GM12878 (cell line): ENCODE data around the gene ZBTB44. TPM values are rescaled to one million over a fixed set of nuclear protein-coding genes. Genes with fewer than 3 reads are reported as not detected.

Source experiments
- ATAC-seq: fragments of 200-7000 bp; cut with Tn5 transposase; 3 replicates; pipeline ENCODE4 v1.9.1; 2020; ENCODE audit warnings: mild to moderate bottlenecking, moderate library complexity
- BruUV-seq: library from RNA; stranded (reverse); fragments of 400-500 nt; replicated peaks from 2 replicates; lab custom pipeline; 2021; lab: Mats Ljungman, UMichigan
- CTCF ChIA-PET: fragments of 300-600 bp; sonication (Branson Sonifier 250); formaldehyde crosslinking; extraction: SDS; loops from one replicate; lab custom pipeline; 2021; ENCODE audit warnings: inconsistent platforms; lab: Yijun Ruan, JAX
- POLR2A ChIA-PET: fragments of 350-600 bp; formaldehyde crosslinking; extraction: SDS; loops from one replicate; lab custom pipeline; 2021; ENCODE audit warnings: inconsistent platforms; lab: Charles Lee
- RAD21 ChIA-PET: fragments of 300-600 bp; sonication (Branson Sonifier 250); formaldehyde crosslinking; loops from one replicate; lab custom pipeline; 2023; ENCODE audit warnings: antibody characterized with exemption; ENCODE audit not compliant: unreplicated experiment; lab: Charles Lee
- SMC1A ChIA-PET: fragments of 300-600 bp; sonication (Branson Sonifier 250); formaldehyde crosslinking; loops from one replicate; lab custom pipeline; 2023; ENCODE audit not compliant: unreplicated experiment, uncharacterized antibody; lab: Charles Lee
- DNase-seq: peaks from one replicate; pipeline ENCODE4 v3.0.0-alpha.2; 2011; ENCODE audit warnings: low read depth, low spot score
- FAIRE-seq: peaks from 3 replicates; lab custom pipeline; 2011; peaks lifted over from hg19 to GRCh38; lab: Jason Lieb, UNC
- H2AFZ ChIP-seq: 2 replicates; pipeline ENCODE4 v1.6.0; 2011; ENCODE audit warnings: low read depth, low read length, control low read depth; ENCODE audit not compliant: control insufficient read depth
- H3K27ac ChIP-seq: 2 replicates; pipeline ENCODE4 v1.5.1; 2011; ENCODE audit warnings: control low read depth; ENCODE audit not compliant: control insufficient read depth, insufficient read depth
- H3K27me3 ChIP-seq, 2 experiments: replicated peaks in 1 of 2; 2 replicates each; pipeline versions ENCODE4 v1.6.0 to v1.6.1; 2011; ENCODE audit warnings: low read length in 1 of 2; ENCODE audit not compliant: control insufficient read depth in 2 of 2, insufficient read depth in 2 of 2
- H3K36me3 ChIP-seq, 2 experiments: 2 replicates each; pipeline ENCODE4 v1.5.1; 2011; ENCODE audit warnings: low read length in 1 of 2; ENCODE audit not compliant: control insufficient read depth in 2 of 2, insufficient read depth in 2 of 2
- H3K4me1 ChIP-seq: 2 replicates; pipeline ENCODE4 v1.6.1; 2011; ENCODE audit warnings: mild to moderate bottlenecking, low read length, moderate library complexity, mixed read lengths; ENCODE audit not compliant: control insufficient read depth, insufficient read depth
- H3K4me2 ChIP-seq: 2 replicates; pipeline ENCODE4 v1.6.0; 2011; ENCODE audit warnings: control low read depth; ENCODE audit not compliant: control insufficient read depth, insufficient read depth
- H3K4me3 ChIP-seq: fragments of 200-600 bp; sonication (generic); 2 replicates; pipeline ENCODE4 v1.5.1; 2016
- H3K79me2 ChIP-seq: 2 replicates; pipeline ENCODE4 v1.6.0; 2011; ENCODE audit warnings: low read length; ENCODE audit not compliant: control insufficient read depth, insufficient read depth
- H3K9ac ChIP-seq: 2 replicates; pipeline ENCODE4 v1.8.0; 2011; ENCODE audit warnings: low read length, control low read depth, mixed read lengths; ENCODE audit not compliant: control insufficient read depth, insufficient read depth
- H3K9me3 ChIP-seq: replicated peaks from 3 replicates; pipeline ENCODE4 v1.5.1; 2011; ENCODE audit warnings: mild to moderate bottlenecking, low read length; ENCODE audit not compliant: control insufficient read depth, insufficient read depth
- H4K20me1 ChIP-seq: 2 replicates; pipeline ENCODE4 v1.6.0; 2011; ENCODE audit not compliant: control insufficient read depth, insufficient read depth
- ELK1 ChIP-seq: IDR thresholded peaks from 2 replicates; pipeline ENCODE4 v1.6.1; 2012; ENCODE audit warnings: low read depth, low read length, improper control_type of control experiment
- PML ChIP-seq: IDR thresholded peaks from 2 replicates; pipeline ENCODE4 v1.6.1; 2012; ENCODE audit warnings: low read length, inconsistent platforms
- SUPT20H ChIP-seq: IDR thresholded peaks from 2 replicates; pipeline ENCODE4 v1.6.1; 2011; ENCODE audit warnings: low read depth, mild to moderate bottlenecking, low read length, moderate library complexity, borderline replicate concordance; ENCODE audit not compliant: control insufficient read depth
- ZNF384 ChIP-seq: IDR thresholded peaks from 2 replicates; pipeline ENCODE4 v1.6.1; 2012; ENCODE audit warnings: low read depth, mild to moderate bottlenecking, low read length, improper control_type of control experiment, borderline replicate concordance
- WGBS: methylation state at CpG from one replicate; pipeline ENCODE4 v1.1.6; 2016; ENCODE audit warnings: low lambda C conversion rate; ENCODE audit not compliant: insufficient replicate concordance, insufficient coverage; ENCODE audit errors: missing lambda C conversion rate; 5-methylcytosine and 5-hydroxymethylcytosine counted together
- in situ Hi-C: fragments of 300-500 bp; cut with MboI; formaldehyde crosslinking; loops from 9 replicates; pipeline ENCODE4 v1.14.3; 2018; ENCODE audit warnings: mixed read lengths
- intact Hi-C: fragments of 100-400 bp; cut with micrococcal nuclease; formaldehyde crosslinking; loops from one replicate; pipeline ENCODE4 v1.14.2; 2022; ENCODE audit not compliant: unreplicated experiment
- polyA plus RNA-seq, 11 experiments: library from polyadenylated mRNA; depleted of rRNA in 4 of 11; unstranded in 6 of 11; stranded (reverse) in 5 of 11; fragments of >200 nt; fragmentation: Nextera tagmentation in 4 of 11; fragmentation: Illumina TruSeq in 1 of 11; extraction: Ambion mirVana in 4 of 11; extraction: Trizol in 1 of 11; gene quantifications; 1 replicate in 1 of 11; 2 replicates in 10 of 11; pipeline versions ENCODE4 v1.2.1 to v1.2.3, GENCODE V29; 2011 to 2016; ENCODE audit warnings: inconsistent platforms in 2 of 11, missing spikeins in 2 of 11, low read depth in 1 of 11
- total RNA-seq, 4 experiments: library from RNA; depleted of rRNA in 3 of 4; stranded (reverse); fragments of >200 nt in 3 of 4; fragmentation: Illumina TruSeq in 1 of 4; extraction: Trizol in 1 of 4; gene quantifications; 2 replicates each; pipeline versions ENCODE4 v1.2.1 to v1.2.3, GENCODE V29; 2013 to 2021

Gene ZBTB44
- total and polyA plus RNA-seq, 10 of the 15 experiments (the other 5 are each of a cell fraction or from before 2014, with no cell fraction given), result 2.8 to 38.2 (median 12.2) TPM

GRCh38 chr11:130187096-130187495, 127.6 kb downstream of the ZBTB44 start (continued):
- TF ChIP-seq ELK1, result no peak

- Histone ChIP-seq H3K9ac (no peak overlapping the region), H3K4me2 (no peak overlapping the region), H3K4me3 (no peak overlapping the region), H3K27ac (no peak overlapping the region), H4K20me1 (no peaks in the 10 kb centered on the region), H3K27me3 (no peaks in the 10 kb centered on the region), H3K4me1 (peaks cover 27% of the 10 kb centered on the region), H2AFZ (no peak overlapping the region), H3K9me3 (no peaks in the 10 kb centered on the region), H3K79me2 (no peaks in the 10 kb centered on the region), H3K36me3 (no peaks in the 10 kb centered on the region)
- no TSS peak for BruUV-seq
- DNase-seq (no peak), ATAC-seq (no peak), FAIRE-seq (no peak)
- ChIA-PET CTCF (interaction anchor here (0.8 to 2.4 kb wide), 6 partner anchors 12 to 52 kb away, joined by 3 to 6 read pairs (median 4); no protein-coding TSS in a partner anchor), POLR2A (interaction anchor here (0.6 to 1.0 kb wide), 4 partner anchors 9 to 106 kb away, joined by 3 read pairs; no protein-coding TSS in a partner anchor), RAD21 (interaction anchor here (1.5 kb wide), 1 partner anchor 33 kb away, joined by 5 read pairs; no protein-coding TSS in a partner anchor), SMC1A (interaction anchor here (0.7 to 2.0 kb wide), 4 partner anchors 10 to 38 kb away, joined by 3 to 7 read pairs (median 3); no protein-coding TSS in a partner anchor)
- WGBS, result 75% methylated on average over 11 of the region's 11 CpGs
- in situ Hi-C loops, result no loop called here
- intact Hi-C loops, result loop anchor here (5.0 kb wide), 1 partner anchor 37 kb away; no protein-coding TSS in a partner anchor
- TF ChIP-seq ZNF384, result no peak
- TF ChIP-seq SUPT20H, result no peak
- no peak for TF ChIP-seq PML
These were observed 130.7 kb downstream of the ZBTB44 start for GRCh38 chr11:130183878-130184610.
